GM18868 (cell line): Measurements from ENCODE around the gene MASP2.
"Not testable (repeated sequence)": the region's sequence is repeated elsewhere in the genome, so short reads cannot be mapped to it uniquely, and the experiment has no call there.

Experiments
- ATAC-seq: cut with Tn5 transposase; IDR thresholded peaks from one replicate; pipeline ENCODE4 v1.9.1; 2021; ENCODE audit warnings: mild to moderate bottlenecking, moderate library complexity; ENCODE audit not compliant: unreplicated experiment

Gene MASP2

DNA sequence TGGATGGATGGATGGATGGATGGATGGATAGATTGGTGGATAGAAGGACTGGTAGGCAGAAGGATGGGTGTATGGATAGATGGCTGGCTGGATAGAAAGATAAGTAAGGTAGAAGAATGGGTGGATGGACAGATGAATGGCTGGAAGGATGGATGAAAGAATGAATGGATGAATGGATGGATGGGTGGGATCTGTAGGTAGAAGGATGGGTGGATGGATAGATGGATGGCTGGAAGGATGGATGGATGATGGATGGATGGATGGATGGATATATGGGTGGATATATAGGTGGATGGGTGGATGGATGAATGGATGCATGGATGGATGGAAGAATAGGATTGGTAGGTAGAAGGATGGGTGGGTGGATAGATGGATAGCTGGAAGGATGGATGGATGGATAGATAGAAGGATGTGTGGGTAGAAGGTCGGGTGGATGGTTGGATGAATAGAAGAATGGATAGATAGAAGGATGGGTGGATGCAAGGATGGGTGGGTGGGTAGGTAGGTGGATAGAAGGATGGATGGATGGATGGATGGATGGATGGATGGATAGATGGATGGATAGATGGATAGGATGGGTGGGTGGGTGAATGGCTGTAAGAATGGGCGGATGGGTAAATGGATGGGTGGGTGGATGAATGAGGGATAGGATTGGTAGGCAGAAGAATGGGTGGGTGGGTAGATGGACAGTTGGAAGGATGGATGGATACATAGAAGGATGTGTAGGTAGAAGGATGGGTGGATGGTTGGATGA, 7.5 kb downstream of the MASP2 start:
- no peak for ATAC-seq

DNA sequence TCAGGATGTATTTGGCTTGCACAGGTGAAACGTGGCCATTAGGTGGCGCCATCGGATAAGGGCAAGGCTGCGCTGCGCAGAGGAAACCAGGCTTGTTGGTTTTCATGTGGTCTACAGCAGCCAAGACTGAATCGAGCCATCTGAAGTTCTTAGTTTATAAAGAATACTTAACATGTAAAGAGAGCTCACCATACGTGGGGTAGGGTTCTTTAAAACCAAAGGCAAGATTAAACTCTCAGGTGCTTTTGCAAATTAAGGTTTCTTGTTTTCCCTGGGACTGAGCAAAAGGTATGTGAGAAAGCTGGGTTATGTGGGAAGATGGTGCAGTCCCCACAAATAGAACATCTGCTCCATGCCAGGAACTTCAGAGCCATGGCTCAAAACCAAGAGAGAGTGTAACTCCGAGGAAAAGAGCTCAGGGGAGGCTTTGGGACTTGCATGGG, 9.3 kb downstream of the MASP2 start:
- ATAC-seq = no peak

DNA sequence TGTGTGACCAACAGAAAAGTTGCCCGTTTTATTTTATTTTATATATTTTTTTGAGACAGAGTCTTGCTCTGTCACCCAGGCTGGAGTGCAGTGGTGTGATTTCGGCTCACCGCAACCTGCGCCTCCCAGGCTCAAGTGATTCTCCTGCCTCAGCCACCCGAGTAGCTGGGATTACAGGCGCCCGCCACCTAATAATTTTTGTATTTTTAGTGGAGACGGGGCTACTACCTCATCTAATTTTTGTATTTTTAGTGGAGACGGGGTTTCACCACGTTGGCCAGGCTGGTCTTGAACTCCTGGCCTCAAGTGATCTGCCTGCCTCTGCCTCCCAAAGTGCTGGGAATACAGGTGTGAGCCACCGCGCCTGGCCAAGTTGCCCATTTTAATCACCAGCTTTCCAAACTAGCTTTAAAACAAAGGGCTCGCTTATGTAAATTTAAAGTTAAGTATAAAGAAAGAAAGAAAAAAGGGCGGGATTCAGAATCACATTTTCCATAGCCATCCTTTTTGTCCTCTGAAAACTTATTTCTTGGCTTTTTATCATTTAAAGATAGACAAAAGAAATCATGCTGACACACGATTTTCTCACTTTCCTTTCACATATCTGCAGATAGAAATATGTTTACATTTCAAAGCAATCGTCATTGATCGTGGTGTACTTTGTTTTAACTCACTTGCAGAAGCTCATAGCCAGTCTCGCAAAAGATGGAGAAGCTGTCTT, 9.9 kb downstream of the MASP2 start:
- not testable (repeated sequence) for ATAC-seq

DNA sequence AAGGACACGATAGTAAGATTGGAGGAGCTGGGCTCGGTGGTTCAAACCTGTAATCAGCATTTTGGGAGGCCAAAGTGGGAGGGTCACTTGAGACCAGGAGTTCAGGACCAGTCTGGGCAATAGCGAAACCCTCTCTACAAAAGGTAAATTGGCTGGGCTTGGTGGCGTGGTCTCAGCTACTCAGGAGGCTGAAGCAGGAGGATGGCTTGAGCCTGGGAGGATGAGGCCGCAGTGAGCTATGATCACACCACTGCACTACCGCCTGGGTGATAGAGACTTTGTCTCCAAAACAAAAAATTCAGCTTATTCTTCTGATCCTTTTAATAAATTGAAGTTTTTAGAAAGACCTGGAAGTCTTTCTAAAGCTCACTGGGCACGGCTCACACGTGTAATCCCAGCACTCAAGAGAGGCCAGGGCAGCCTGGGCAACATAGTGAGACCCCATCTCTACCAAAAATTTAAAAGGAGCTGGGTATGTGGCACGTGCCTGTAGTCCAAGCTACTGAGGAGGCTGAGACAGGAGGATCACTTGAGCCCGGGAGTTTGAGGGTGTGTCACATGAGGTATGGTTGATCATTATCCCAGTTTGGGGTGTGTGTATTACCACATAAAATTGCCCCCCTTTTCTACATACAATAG, 15.3 kb downstream of the MASP2 start:
- ATAC-seq = no peak

DNA sequence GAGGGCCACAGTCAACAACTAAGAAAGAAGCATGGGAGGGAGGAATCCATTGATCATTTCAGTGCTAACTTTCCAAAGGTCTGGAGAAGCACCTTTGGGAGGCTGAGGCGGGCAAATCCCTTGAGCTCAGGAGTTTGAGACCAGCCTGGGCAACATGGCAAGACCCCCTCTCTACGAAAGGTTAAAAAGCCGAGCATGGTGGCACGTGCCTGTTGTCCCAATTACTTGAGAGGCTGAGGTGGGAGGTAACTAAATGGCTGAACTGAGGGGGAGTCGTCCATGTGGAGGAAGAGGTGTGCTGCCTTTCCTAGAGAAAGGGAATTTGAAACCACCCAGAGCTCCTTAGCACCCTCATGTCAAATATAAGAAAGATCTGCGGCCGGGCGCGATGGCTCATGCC, 16.2 kb downstream of the MASP2 start:
- ATAC-seq = no peak

DNA sequence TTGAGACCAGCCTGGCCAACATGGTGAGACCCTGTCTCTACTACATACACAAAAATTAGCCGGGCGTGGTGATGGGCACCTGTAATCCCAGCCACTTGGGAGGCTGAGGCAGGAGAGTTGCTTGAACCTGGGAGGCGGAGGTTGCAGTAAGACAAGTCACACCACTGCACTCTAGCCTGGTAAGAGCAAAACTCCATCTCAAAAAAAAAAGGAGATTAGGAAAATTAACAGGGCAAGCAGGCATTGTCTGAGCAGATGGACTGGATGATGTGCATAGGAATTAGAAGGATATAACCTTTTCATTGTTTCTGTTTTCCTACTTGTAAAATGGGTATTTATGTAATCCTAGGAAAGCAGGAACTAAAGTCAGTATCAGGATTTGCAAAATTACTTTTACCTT, 19.0 kb downstream of the MASP2 start:
- ATAC-seq = no peak

GRCh38 chr1:11027316-11027715, 19.7 kb downstream of the MASP2 start:
- no peak for ATAC-seq

DNA sequence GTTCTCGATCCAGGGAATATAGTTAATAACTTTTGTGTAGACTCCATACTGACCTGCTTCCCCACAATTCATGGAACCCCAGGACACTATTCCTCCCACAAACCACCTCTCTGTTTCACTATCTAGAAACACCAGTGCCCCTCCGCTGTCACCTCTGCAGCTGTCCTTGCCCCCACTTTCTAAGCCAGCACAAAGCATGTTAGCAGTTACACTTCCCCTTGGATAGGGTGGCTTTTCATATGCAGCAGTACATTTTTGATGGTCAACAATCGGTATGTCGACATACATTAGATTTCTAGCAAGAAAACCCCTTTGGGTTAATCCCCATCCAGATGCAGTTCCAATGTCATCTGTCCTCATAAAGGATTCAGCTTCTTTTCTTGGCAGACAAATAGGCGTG, 20.1 kb downstream of the MASP2 start:
- no peak for ATAC-seq

DNA sequence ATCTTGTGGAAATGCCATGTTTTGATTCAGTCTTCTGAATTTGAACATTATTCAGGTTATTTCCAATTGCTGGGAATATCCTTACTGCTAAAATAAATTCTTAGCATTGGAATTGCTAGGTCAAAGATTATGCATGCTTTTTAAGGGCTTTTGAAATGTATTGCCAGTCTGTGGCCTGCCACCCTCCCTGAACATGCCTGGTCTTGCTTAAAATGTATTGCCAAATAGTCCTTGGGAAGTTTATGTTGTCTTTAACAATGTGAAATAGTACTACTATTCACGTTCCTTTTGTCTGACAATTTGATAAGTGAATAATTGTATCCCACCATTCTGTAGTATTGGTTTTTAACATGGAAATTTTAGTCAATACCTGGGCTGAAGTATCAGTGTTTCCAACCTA, 21.0 kb downstream of the MASP2 start:
- no peak for ATAC-seq

DNA sequence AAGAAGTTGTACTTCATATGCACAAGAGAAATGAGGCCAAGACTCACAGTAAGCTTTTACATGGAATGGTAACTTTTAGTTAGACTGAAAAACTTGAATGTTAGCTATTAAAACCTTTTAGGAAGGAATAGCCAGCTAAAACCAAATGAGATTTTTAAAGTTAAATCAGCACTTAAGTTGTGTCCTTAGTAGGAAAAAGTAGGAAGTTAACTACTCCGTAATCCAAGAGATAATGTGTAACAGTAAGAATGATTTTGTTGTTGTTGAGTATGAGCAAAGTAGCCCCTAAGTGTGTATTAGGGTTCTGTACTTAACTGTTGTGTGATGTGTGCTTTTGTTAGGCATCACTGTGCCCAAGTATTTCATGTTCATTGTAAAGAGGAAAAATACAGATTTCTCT, 21.4 kb downstream of the MASP2 start:
- ATAC-seq = no peak

DNA sequence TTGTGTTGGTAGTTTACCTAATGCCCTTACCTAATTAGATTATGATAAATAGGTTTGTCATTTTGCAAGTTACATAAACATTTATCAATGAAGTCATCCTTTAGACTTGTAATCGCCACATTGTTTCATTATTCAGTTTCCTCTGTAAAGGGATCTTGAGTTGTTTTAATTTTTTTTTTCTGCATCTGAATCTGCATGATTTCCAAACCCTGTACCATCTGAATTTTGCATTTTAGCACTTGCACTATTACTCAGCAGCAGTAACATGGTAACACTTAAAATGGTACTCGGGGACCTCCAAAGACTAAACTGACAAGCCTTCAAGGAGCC, 22.2 kb downstream of the MASP2 start:
- no peak for ATAC-seq

- ATAC-seq = no peak
Observed at GRCh38 chr1:11024154-11024873, 22.7 kb downstream of the MASP2 start.

GRCh38 chr1:11023201-11023600, 23.8 kb downstream of the MASP2 start:
- ATAC-seq = no peak

GRCh38 chr1:11019971-11020370, 27.1 kb downstream of the MASP2 start:
- no peak for ATAC-seq

- not testable (repeated sequence) for ATAC-seq
Observed at GRCh38 chr1:11019358-11019757, 27.7 kb downstream of the MASP2 start.

DNA sequence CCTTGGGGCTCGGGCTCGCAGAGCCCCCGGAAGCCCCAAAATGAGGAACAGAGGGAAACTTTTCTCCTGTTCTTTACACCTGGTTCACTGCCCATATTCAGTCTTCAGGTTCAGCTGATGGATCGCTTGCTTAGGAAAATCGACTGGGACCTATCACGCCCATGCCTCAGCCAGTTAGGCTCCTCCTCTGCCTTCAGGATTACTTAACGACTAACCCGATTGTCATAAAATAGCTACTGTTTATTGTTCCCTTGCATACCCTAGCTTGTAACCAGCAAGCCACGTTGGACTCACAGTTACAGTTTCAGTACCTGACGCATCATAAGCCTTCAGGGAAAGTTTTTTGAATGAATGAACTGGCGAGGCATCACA, 33.9 kb downstream of the MASP2 start:
- no peak for ATAC-seq

- peak; percentile 80 for ATAC-seq
Observed at GRCh38 chr1:11012260-11013159, 34.5 kb downstream of the MASP2 start, which contains the start of gene TARDBP. TSS of gene TARDBP (plus strand) at chr1:11012654. CDS start at chr1:11013728, 1,074 bp downstream.

- no peak for ATAC-seq
Observed at GRCh38 chr1:11000526-11000925, 46.5 kb downstream of the MASP2 start.

DNA sequence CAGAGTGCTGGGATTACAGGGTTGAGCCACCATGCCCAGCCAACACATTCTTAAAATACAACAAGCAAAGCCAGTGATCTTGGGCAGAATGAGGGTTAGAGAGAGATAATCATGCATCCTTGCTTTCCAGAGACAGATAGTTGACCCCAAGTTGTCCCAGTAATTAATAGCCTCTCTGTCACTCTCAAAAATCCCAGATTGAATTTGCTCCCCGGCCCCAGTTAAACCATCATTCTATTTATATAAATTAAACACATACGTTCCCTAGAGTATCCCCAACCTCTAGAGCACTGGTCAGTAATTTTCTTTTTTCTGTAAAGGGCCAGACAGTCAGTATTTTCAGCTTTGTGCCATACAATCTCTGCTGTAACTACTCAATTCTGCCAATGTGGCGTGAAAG, 50.9 kb downstream of the MASP2 start:
- ATAC-seq = no peak

GRCh38 chr1:10992864-10993263, 54.2 kb downstream of the MASP2 start:
- ATAC-seq = no peak
